ENCODE data around the gene SAXO1. TPM values are rescaled to one million over a fixed set of nuclear protein-coding genes. Genes with fewer than 3 reads are reported as not detected.

Gene SAXO1
- total RNA-seq, 1 donor from 2014 or later = not detected

GRCh38 chr9:18923671-18924430 lies 109.2 kb downstream of the SAXO1 start:
- no peak for TF ChIP-seq CTCF (IDR thresholded peaks at IDR 0.05)
- Mint-ChIP-seq H3K27ac (ENCODE audit: unreplicated experiment) (no peak overlapping the region), H3K9me3 (ENCODE audit: unreplicated experiment) (no peaks in the 10 kb centered on the region), H3K4me1 (ENCODE audit: unreplicated experiment) (no peaks in the 10 kb centered on the region), H3K36me3 (ENCODE audit: unreplicated experiment) (no peaks in the 10 kb centered on the region), H3K27me3 (ENCODE audit: unreplicated experiment) (no peaks in the 10 kb centered on the region), H3K4me3 (ENCODE audit: unreplicated experiment) (no peak overlapping the region)
- DNase-seq (ENCODE audit: extremely low spot score, unreplicated experiment) = no peak

- Mint-ChIP-seq H3K27me3 (ENCODE audit: unreplicated experiment) (no peaks in the 10 kb centered on the region), H3K9me3 (ENCODE audit: unreplicated experiment) (no peaks in the 10 kb centered on the region), H3K4me1 (ENCODE audit: unreplicated experiment) (no peaks in the 10 kb centered on the region), H3K4me3 (ENCODE audit: unreplicated experiment) (no peak overlapping the region), H3K27ac (ENCODE audit: unreplicated experiment) (no peak overlapping the region), H3K36me3 (ENCODE audit: unreplicated experiment) (no peaks in the 10 kb centered on the region)
- TF ChIP-seq CTCF (IDR thresholded peaks at IDR 0.05) = no peak
- no peak for DNase-seq (ENCODE audit: extremely low spot score, unreplicated experiment)
These were observed 109.8 kb downstream of the SAXO1 start for GRCh38 chr9:18923167-18923566.

GRCh38 chr9:18922161-18922885 lies 110.7 kb downstream of the SAXO1 start:
- Mint-ChIP-seq H3K9me3 (ENCODE audit: unreplicated experiment) (no peaks in the 10 kb centered on the region), H3K27ac (ENCODE audit: unreplicated experiment) (no peak overlapping the region), H3K4me3 (ENCODE audit: unreplicated experiment) (no peak overlapping the region), H3K27me3 (ENCODE audit: unreplicated experiment) (no peaks in the 10 kb centered on the region), H3K4me1 (ENCODE audit: unreplicated experiment) (no peaks in the 10 kb centered on the region), H3K36me3 (ENCODE audit: unreplicated experiment) (no peaks in the 10 kb centered on the region)
- TF ChIP-seq CTCF (IDR thresholded peaks at IDR 0.05) = no peak
- no peak for DNase-seq (ENCODE audit: extremely low spot score, unreplicated experiment)

- no peak for DNase-seq (ENCODE audit: extremely low spot score, unreplicated experiment)
- Mint-ChIP-seq H3K4me3 (ENCODE audit: unreplicated experiment) (no peak overlapping the region), H3K27me3 (ENCODE audit: unreplicated experiment) (no peaks in the 10 kb centered on the region), H3K4me1 (ENCODE audit: unreplicated experiment) (no peaks in the 10 kb centered on the region), H3K36me3 (ENCODE audit: unreplicated experiment) (no peaks in the 10 kb centered on the region), H3K9me3 (ENCODE audit: unreplicated experiment) (no peaks in the 10 kb centered on the region), H3K27ac (ENCODE audit: unreplicated experiment) (no peak overlapping the region)
- no peak for TF ChIP-seq CTCF (IDR thresholded peaks at IDR 0.05)
These were observed 111.5 kb downstream of the SAXO1 start for GRCh38 chr9:18921366-18922075.

All from osteocyte (in vitro differentiated cells).